ENCODE data around the gene HMGB1. TPM values are rescaled to one million over a fixed set of nuclear protein-coding genes. Genes with fewer than 3 reads are reported as not detected.

Gene HMGB1
- total and polyA plus RNA-seq, 4 donors = 83.9 to 276 (median 195) TPM

DNA sequence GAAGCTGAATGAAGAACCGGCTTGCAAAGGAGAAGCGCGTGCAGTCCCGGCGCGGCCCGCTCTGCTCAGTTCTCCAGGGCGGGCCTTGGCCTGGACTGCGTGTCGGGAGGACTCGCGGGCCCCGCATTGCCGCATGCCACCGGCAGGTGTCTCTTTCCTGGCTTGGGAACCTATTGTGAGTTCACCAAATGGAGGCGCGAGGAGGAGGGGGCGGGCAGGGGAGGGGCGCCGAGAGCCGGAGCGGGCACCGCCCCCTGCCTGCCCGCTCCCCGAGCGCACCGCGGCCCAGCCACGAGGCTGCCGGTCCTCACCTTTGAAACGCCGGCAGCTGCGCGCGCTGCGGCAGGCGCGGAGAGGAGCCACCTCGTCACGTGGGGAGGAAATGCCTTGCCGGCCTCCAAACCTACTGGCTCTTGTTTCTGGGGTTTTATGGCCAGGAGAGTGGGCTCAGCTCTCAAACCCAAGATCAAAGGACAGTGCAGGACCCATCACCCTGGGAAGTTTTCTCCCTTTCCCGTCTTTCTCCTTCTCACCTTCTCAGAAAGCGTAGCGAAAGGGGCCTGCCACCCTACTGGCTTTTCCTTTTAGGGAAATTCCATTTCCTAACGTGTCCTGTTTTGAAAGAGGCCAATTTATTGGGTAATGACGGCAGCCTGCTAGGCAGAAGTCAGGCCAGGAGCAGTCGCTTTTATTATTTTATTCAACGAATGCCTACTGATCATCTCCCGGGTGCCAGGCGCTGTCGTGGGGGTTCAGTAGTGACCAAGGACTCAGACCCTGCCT lies 57.2 kb downstream of the HMGB1 start:
- Histone ChIP-seq H3K27me3 (ENCODE audit: control insufficient read depth in 4 of 4, insufficient read depth in 4 of 4, low read length in 3 of 4) (no peaks in the 10 kb centered on the region), H3K36me3 (ENCODE audit: control insufficient read depth in 4 of 4, insufficient read depth in 3 of 4, low read depth in 1 of 4, low read length in 3 of 4) (no peaks in the 10 kb centered on the region), H3K4me1 (ENCODE audit: control insufficient read depth in 4 of 4, insufficient read depth in 4 of 4, low read length in 3 of 4) (peaks cover 7 to 32% (median 10%) of the 10 kb centered on the region in 4 donors), H3K27ac (ENCODE audit: low read depth in 1 of 2, low read length in 2 of 2) (peak overlapping the region; percentile 82 to 83), H3K9ac (ENCODE audit: low read depth in 1 of 2, low read length in 2 of 2) (peak overlapping the region; percentile 60 to 71), H3K4me3 (ENCODE audit: low read depth in 1 of 3, low read length in 3 of 3) (peak overlapping the region; percentile 9 to 27 (median 27)), H3K9me3 (ENCODE audit: control insufficient read depth in 4 of 4, low read length in 3 of 4) (no peaks in the 10 kb centered on the region)
- peak; percentile 91 for DNase-seq (ENCODE audit: low spot score)
- TF ChIP-seq, protein P1, sequence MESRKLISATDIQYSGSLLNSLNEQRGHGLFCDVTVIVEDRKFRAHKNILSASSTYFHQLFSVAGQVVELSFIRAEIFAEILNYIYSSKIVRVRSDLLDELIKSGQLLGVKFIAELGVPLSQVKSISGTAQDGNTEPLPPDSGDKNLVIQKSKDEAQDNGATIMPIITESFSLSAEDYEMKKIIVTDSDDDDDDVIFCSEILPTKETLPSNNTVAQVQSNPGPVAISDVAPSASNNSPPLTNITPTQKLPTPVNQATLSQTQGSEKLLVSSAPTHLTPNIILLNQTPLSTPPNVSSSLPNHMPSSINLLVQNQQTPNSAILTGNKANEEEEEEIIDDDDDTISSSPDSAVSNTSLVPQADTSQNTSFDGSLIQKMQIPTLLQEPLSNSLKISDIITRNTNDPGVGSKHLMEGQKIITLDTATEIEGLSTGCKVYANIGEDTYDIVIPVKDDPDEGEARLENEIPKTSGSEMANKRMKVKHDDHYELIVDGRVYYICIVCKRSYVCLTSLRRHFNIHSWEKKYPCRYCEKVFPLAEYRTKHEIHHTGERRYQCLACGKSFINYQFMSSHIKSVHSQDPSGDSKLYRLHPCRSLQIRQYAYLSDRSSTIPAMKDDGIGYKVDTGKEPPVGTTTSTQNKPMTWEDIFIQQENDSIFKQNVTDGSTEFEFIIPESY (IDR thresholded peaks at IDR 0.05) = no peak
- peak; percentile 60 for TF ChIP-seq YY1 (IDR thresholded peaks at IDR 0.05)
- TF ChIP-seq RXRA (IDR thresholded peaks at IDR 0.05) = peak in 1 of 2 donors; percentile 20
- TF ChIP-seq REST (IDR thresholded peaks at IDR 0.05) = no peak
- no peak for TF ChIP-seq TAF1 (conservative IDR thresholded peaks at IDR 0.05)
- TF ChIP-seq, protein P2, sequence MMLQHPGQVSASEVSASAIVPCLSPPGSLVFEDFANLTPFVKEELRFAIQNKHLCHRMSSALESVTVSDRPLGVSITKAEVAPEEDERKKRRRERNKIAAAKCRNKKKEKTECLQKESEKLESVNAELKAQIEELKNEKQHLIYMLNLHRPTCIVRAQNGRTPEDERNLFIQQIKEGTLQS (IDR thresholded peaks at IDR 0.05) = no peak
- TF ChIP-seq HNF4A (conservative IDR thresholded peaks at IDR 0.05) = peak in 1 of 2 donors; percentile 55
- TF ChIP-seq, protein P3, sequence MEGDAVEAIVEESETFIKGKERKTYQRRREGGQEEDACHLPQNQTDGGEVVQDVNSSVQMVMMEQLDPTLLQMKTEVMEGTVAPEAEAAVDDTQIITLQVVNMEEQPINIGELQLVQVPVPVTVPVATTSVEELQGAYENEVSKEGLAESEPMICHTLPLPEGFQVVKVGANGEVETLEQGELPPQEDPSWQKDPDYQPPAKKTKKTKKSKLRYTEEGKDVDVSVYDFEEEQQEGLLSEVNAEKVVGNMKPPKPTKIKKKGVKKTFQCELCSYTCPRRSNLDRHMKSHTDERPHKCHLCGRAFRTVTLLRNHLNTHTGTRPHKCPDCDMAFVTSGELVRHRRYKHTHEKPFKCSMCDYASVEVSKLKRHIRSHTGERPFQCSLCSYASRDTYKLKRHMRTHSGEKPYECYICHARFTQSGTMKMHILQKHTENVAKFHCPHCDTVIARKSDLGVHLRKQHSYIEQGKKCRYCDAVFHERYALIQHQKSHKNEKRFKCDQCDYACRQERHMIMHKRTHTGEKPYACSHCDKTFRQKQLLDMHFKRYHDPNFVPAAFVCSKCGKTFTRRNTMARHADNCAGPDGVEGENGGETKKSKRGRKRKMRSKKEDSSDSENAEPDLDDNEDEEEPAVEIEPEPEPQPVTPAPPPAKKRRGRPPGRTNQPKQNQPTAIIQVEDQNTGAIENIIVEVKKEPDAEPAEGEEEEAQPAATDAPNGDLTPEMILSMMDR (IDR thresholded peaks at IDR 0.05; ENCODE audit: low read depth, low read length, missing input control) = peak; percentile 91
- no peak for TF ChIP-seq FOXA2 (IDR thresholded peaks at IDR 0.05)
- peak; percentile 70 to 81 for TF ChIP-seq RAD21 (IDR thresholded peaks at IDR 0.05)
- TF ChIP-seq FOXA1 (IDR thresholded peaks at IDR 0.05) = no peak
- no peak for TF ChIP-seq HNF4G (IDR thresholded peaks at IDR 0.05)
- TF ChIP-seq JUND (IDR thresholded peaks at IDR 0.05) = no peak
- TF ChIP-seq NR2F2 (IDR thresholded peaks at IDR 0.05) = no peak
- peak in 1 of 2 donors; percentile 41 for TF ChIP-seq GABPA (IDR thresholded peaks at IDR 0.05 in 1 of 2, conservative IDR thresholded peaks at IDR 0.05 in 1 of 2)
- TF ChIP-seq SP1 (IDR thresholded peaks at IDR 0.05) = peak; percentile 39
- TF ChIP-seq, protein P4, sequence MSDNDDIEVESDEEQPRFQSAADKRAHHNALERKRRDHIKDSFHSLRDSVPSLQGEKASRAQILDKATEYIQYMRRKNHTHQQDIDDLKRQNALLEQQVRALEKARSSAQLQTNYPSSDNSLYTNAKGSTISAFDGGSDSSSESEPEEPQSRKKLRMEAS (IDR thresholded peaks at IDR 0.05) = peak; percentile 71
- peak in 1 of 2 donors; percentile 43 for TF ChIP-seq EGR1 (IDR thresholded peaks at IDR 0.05; ENCODE audit: low read depth in 2 of 2)
- 11% methylated on average over 51 of the region's 51 CpGs for WGBS

Measured in liver (tissue), 9 donors.